Measurements from ENCODE around the gene EXOC4. TPM values are rescaled to one million over a fixed set of nuclear protein-coding genes. Genes with fewer than 3 reads are reported as not detected.

The EXOC4 gene
- total and polyA plus RNA-seq, 2 donors (not counting 3 experiments of a cell fraction or from before 2014, with no cell fraction given): 20.3 to 73.1 TPM

DNA sequence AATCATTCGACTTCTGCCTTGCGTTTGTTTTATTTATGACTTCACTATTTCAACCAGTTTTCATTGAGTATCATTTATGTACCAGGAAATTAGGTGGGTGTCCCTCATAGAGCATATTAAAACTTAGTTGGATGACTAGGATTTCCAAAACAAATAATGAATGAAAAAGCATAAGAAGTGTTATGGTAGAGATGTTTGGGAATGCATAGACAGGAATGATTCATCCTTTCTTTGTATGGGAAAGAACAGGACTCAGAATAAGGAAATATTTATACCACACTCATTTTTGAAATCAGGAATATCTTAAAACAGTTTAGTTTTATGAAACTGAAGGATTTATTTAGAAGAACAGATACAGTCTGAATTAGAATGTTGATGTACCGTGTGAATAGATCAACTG is 315.7 kb downstream of the EXOC4 start:
- intact Hi-C loops (cut with micrococcal nuclease): no loop called here
- no peaks in the 10 kb centered on the region for H3K79me2 ChIP-seq (ENCODE audit: control insufficient read depth, insufficient read depth, low read length)
- DNase-seq (ENCODE audit: low read depth, low spot score): no peak
- dilution Hi-C loops (cut with MboI; ENCODE audit: extremely low pct_ligation_motif_present, low sequenced_read_pairs): no loop called here
- no peak overlapping the region for H3K4me2 ChIP-seq (ENCODE audit: insufficient read depth, low read length)
- POLR2A ChIA-PET: no interaction called here
- H3K27me3 ChIP-seq (ENCODE audit: control insufficient read depth in 2 of 2, insufficient read depth in 2 of 2, low read length in 2 of 2): no peaks in the 10 kb centered on the region
- no peak overlapping the region for H3K27ac ChIP-seq (ENCODE audit: insufficient read depth, low read depth, low read length)
- CTCF ChIA-PET: no interaction called here
- H3K4me3 ChIP-seq (replicated peaks in 1 of 3; ENCODE audit: insufficient read depth in 1 of 3, low read depth in 1 of 3, low read length in 3 of 3): no peak overlapping the region
- FAIRE-seq: no peak
- no peak overlapping the region for H3K9ac ChIP-seq (replicated peaks; ENCODE audit: extremely low read depth, insufficient read depth, low read length)
- H2AFZ ChIP-seq (ENCODE audit: low read depth, low read length): no peak overlapping the region
- H4K20me1 ChIP-seq (replicated peaks; ENCODE audit: control insufficient read depth, extremely low read depth, insufficient read depth, low read length): no peaks in the 10 kb centered on the region
- H3K4me1 ChIP-seq (ENCODE audit: control insufficient read depth, extremely low read depth, insufficient read depth, low read length): no peaks in the 10 kb centered on the region
- H3K9me3 ChIP-seq (replicated peaks; ENCODE audit: control insufficient read depth, insufficient read depth, low read length): no peaks in the 10 kb centered on the region
- BruUV-seq (replicated peaks): no TSS peak
- TF ChIP-seq GATA2 (IDR thresholded peaks at IDR 0.05; ENCODE audit: insufficient read depth, insufficient read length, low read depth, low read length) (no peak), POLR2AphosphoS5 (IDR thresholded peaks at IDR 0.05; ENCODE audit: insufficient read depth, low read depth, low read length) (no peak), CTCF (IDR thresholded peaks at IDR 0.05; ENCODE audit: extremely low read depth in 1 of 2, insufficient read depth in 1 of 2, low read depth in 1 of 2, low read length in 2 of 2) (no peak), JUN (IDR thresholded peaks at IDR 0.05; ENCODE audit: borderline replicate concordance, insufficient read depth, insufficient read length, low read depth) (no peak), MYC (IDR thresholded peaks at IDR 0.05; ENCODE audit: low read depth, low read length) (no peak), EZH2 (IDR thresholded peaks at IDR 0.05; ENCODE audit: borderline replicate concordance, low read depth, low read length, severe bottlenecking) (no peak), FOS (IDR thresholded peaks at IDR 0.05; ENCODE audit: borderline replicate concordance, insufficient read depth, low read length) (no peak), MAX (IDR thresholded peaks at IDR 0.05; ENCODE audit: insufficient read depth, insufficient read length) (no peak), POLR2A (IDR thresholded peaks at IDR 0.05; ENCODE audit: low read depth, low read length) (no peak)
- H3K9me1 ChIP-seq (replicated peaks; ENCODE audit: control insufficient read depth, extremely low read depth, insufficient read depth, low read length): no peaks in the 10 kb centered on the region
- no peaks in the 10 kb centered on the region for H3K36me3 ChIP-seq (ENCODE audit: control insufficient read depth in 2 of 2, extremely low read depth in 1 of 2, insufficient read depth in 2 of 2, low read length in 2 of 2)
